Measurements from ENCODE around the gene ODAD3.

- no peak for TF ChIP-seq CTCF (conservative IDR thresholded peaks at IDR 0.05; ENCODE audit: low read depth, low read length)
- no peak for TF ChIP-seq EZH2 (IDR thresholded peaks at IDR 0.05; ENCODE audit: low read length, unreplicated experiment)
- no peak for TF ChIP-seq EZH2phosphoT487 (IDR thresholded peaks at IDR 0.05; ENCODE audit: borderline replicate concordance, low read length)
These were observed 48.6 kb upstream of the ODAD3 start for GRCh38 chr19:11483366-11484111.
